HCT116 (cell line): ENCODE data around the gene CDCA4. TPM values are rescaled to one million over a fixed set of nuclear protein-coding genes. Genes with fewer than 3 reads are reported as not detected.

Experiments used
- ATAC-seq: fragments of 200-7000 bp; cut with Tn5 transposase; 2 replicates; pipeline ENCODE4 v1.9.1; 2020; ENCODE audit warnings: mild to moderate bottlenecking, moderate library complexity
- BruUV-seq: library from RNA; stranded (reverse); fragments of 400-500 nt; replicated peaks from 2 replicates; lab custom pipeline; 2021; lab: Mats Ljungman, UMichigan
- CTCF ChIA-PET: fragments of 300-600 bp; sonication (Branson Sonifier 250); formaldehyde crosslinking; loops from one replicate; lab custom pipeline; 2021; ENCODE audit warnings: antibody characterized with exemption; lab: Charles Lee
- POLR2A ChIA-PET: fragments of 300-600, 350-600 bp; sonication (Branson Sonifier 250); formaldehyde crosslinking; loops from one replicate; lab custom pipeline; 2021; ENCODE audit warnings: antibody characterized with exemption; lab: Charles Lee
- RAD21 ChIA-PET, 2 experiments: fragments of 300-600 bp; sonication (Branson Sonifier 250); formaldehyde crosslinking; loops; one replicate each; lab custom pipeline; 2023; ENCODE audit warnings: low total read pairs in 2 of 2; ENCODE audit not compliant: uncharacterized antibody in 2 of 2, unreplicated experiment in 2 of 2, low non-redundant PET in 1 of 2; lab: Charles Lee
- DNase-seq: peaks from one replicate; pipeline ENCODE4 v3.0.0-alpha.2; 2010; ENCODE audit warnings: low read depth, low spot score
- H2AFZ ChIP-seq: fragments of 200-600 bp; shearing (Covaris generic), sonication (generic); 2 replicates; pipeline ENCODE4 v1.6.1; 2017; ENCODE audit warnings: low read depth, mixed run types, mixed read lengths, antibody characterized with exemption, low read length; ENCODE audit not compliant: poor library complexity, severe bottlenecking
- H3K27ac ChIP-seq: 2 replicates; pipeline ENCODE4 v1.5.1; 2012; ENCODE audit warnings: low read depth, low read length
- H3K27me3 ChIP-seq: fragments of 200-600 bp; sonication (generic); 2 replicates; pipeline ENCODE4 v1.6.1; 2016; ENCODE audit warnings: mixed run types, low read length, mixed read lengths; ENCODE audit not compliant: insufficient read depth
- H3K36me3 ChIP-seq, 2 experiments: fragments of 200-500 bp in 1 of 2; fragments of 200-600 bp in 1 of 2; sonication (Bioruptor generic) in 1 of 2; sonication (generic) in 1 of 2; 2 replicates each; pipeline versions ENCODE4 v1.5.1 to v1.6.1; 2014 to 2016; ENCODE audit warnings: low read length in 2 of 2, inconsistent platforms in 1 of 2, mixed read lengths in 1 of 2, mixed run types in 1 of 2; ENCODE audit not compliant: insufficient read depth in 2 of 2, control insufficient read depth in 1 of 2
- H3K4me1 ChIP-seq, 2 experiments: fragments of 200-600 bp in 1 of 2; sonication (generic) in 1 of 2; 2 replicates each; pipeline versions ENCODE4 v1.5.1 to v1.6.1; 2012 to 2017; ENCODE audit warnings: low read length in 2 of 2, inconsistent platforms in 1 of 2, mild to moderate bottlenecking in 1 of 2, mixed read lengths in 1 of 2, mixed run types in 1 of 2, moderate library complexity in 1 of 2; ENCODE audit not compliant: insufficient read depth in 2 of 2, control insufficient read depth in 1 of 2
- H3K4me2 ChIP-seq: fragments of 200-600 bp; sonication (generic); 2 replicates; pipeline ENCODE4 v1.6.1; 2017; ENCODE audit warnings: mixed run types, low read length, mixed read lengths
- H3K4me3 ChIP-seq, 2 experiments: fragments of 200-600 bp in 1 of 2; sonication (generic) in 1 of 2; replicated peaks in 1 of 2; 2 replicates each; pipeline ENCODE4 v1.5.1; 2011 to 2016; ENCODE audit warnings: low read length in 2 of 2, control low read depth in 1 of 2, low read depth in 1 of 2, mild to moderate bottlenecking in 1 of 2, mixed read lengths in 1 of 2, mixed run types in 1 of 2
- H3K79me2 ChIP-seq: fragments of 200-600 bp; sonication (generic); 2 replicates; pipeline ENCODE4 v1.6.1; 2017; ENCODE audit warnings: mild to moderate bottlenecking, mixed run types, low read length, moderate library complexity, mixed read lengths; ENCODE audit not compliant: insufficient read depth
- H3K9ac ChIP-seq: fragments of 200-600 bp; sonication (generic); 2 replicates; pipeline ENCODE4 v1.6.1; 2016; ENCODE audit warnings: low read length, mixed read lengths
- H3K9me2 ChIP-seq: fragments of 200-600 bp; sonication (generic), shearing (Covaris generic); 2 replicates; pipeline ENCODE4 v1.6.1; 2017; ENCODE audit warnings: mixed run types, mild to moderate bottlenecking, moderate library complexity; ENCODE audit not compliant: insufficient read depth
- H3K9me3 ChIP-seq, 2 experiments: fragments of 200-500 bp in 1 of 2; fragments of 200-600 bp in 1 of 2; sonication (Bioruptor generic) in 1 of 2; sonication (generic) in 1 of 2; 2 replicates each; pipeline ENCODE4 v1.6.1; 2014 to 2017; ENCODE audit warnings: low read length in 2 of 2, mixed read lengths in 2 of 2, inconsistent platforms in 1 of 2, low read depth in 1 of 2, mild to moderate bottlenecking in 1 of 2, mixed run types in 1 of 2, moderate library complexity in 1 of 2; ENCODE audit not compliant: control insufficient read depth in 1 of 2, insufficient read depth in 1 of 2
- H4K20me1 ChIP-seq: fragments of 200-600 bp; sonication (generic), shearing (Covaris generic); 2 replicates; pipeline ENCODE4 v1.6.1; 2017; ENCODE audit warnings: mixed run types, mild to moderate bottlenecking, moderate library complexity; ENCODE audit not compliant: insufficient read depth
- CBX3 ChIP-seq: IDR thresholded peaks from 2 replicates; pipeline ENCODE4 v1.6.1; 2012; ENCODE audit warnings: low read depth
- CEBPB ChIP-seq: IDR thresholded peaks from 2 replicates; pipeline ENCODE4 v1.6.1; 2012; ENCODE audit warnings: low read depth
- EGR1 ChIP-seq: IDR thresholded peaks from 2 replicates; pipeline ENCODE4 v1.6.1; 2012; ENCODE audit warnings: low read depth
- ELF1 ChIP-seq: IDR thresholded peaks from 2 replicates; pipeline ENCODE4 v1.6.1; 2012; ENCODE audit warnings: low read depth, borderline replicate concordance
- EZH2 ChIP-seq: fragments of 200-600 bp; sonication (generic); IDR thresholded peaks from 2 replicates; pipeline ENCODE4 v1.6.1; 2017; ENCODE audit warnings: antibody characterized with exemption, mixed run types
- FOSL1 ChIP-seq: IDR thresholded peaks from 2 replicates; pipeline ENCODE4 v1.6.1; 2012; ENCODE audit warnings: low read depth
- POLR2A ChIP-seq: IDR thresholded peaks from 2 replicates; pipeline ENCODE4 v1.7.0; 2011; ENCODE audit warnings: borderline replicate concordance; ENCODE audit not compliant: insufficient read depth, insufficient read length; ENCODE audit errors: extremely low read depth
- SIN3A ChIP-seq: IDR thresholded peaks from 2 replicates; pipeline ENCODE4 v1.6.1; 2012; ENCODE audit warnings: low read depth
- intact Hi-C: fragments of 100-400 bp; cut with micrococcal nuclease; formaldehyde crosslinking; loops from 2 replicates; pipeline ENCODE4 v1.10.0; 2022
- total RNA-seq: library from RNA; stranded (reverse); gene quantifications from one replicate; pipeline ENCODE4 v1.2.1, GENCODE V29; 2021; ENCODE audit not compliant: unreplicated experiment
- TF ChIP-seq, protein P1 (sequence below): IDR thresholded peaks from 2 replicates; pipeline ENCODE4 v1.6.1; 2011; ENCODE audit warnings: mild to moderate bottlenecking, low read length, moderate library complexity; ENCODE audit not compliant: insufficient replicate concordance; ENCODE audit errors: extremely low read depth
- TF ChIP-seq, protein P2 (sequence below), 3 experiments: fragments of 200-600 bp in 1 of 3; sonication (generic) in 1 of 3; IDR thresholded peaks in 2 of 3; conservative IDR thresholded peaks in 1 of 3; 2 replicates each; pipeline ENCODE4 v1.5.1; 2012 to 2017; ENCODE audit warnings: low read depth in 2 of 3, low read length in 2 of 3, antibody characterized with exemption in 1 of 3, borderline replicate concordance in 1 of 3, control low read depth in 1 of 3, mild to moderate bottlenecking in 1 of 3, mixed read lengths in 1 of 3, mixed run types in 1 of 3, moderate library complexity in 1 of 3; ENCODE audit not compliant: insufficient read depth in 1 of 3
- TF ChIP-seq, protein P3 (sequence below): IDR thresholded peaks from 2 replicates; pipeline ENCODE4 v1.6.1; 2012

Gene CDCA4
- total RNA-seq, 1 experiment from 2014 or later = 62.4 TPM

DNA sequence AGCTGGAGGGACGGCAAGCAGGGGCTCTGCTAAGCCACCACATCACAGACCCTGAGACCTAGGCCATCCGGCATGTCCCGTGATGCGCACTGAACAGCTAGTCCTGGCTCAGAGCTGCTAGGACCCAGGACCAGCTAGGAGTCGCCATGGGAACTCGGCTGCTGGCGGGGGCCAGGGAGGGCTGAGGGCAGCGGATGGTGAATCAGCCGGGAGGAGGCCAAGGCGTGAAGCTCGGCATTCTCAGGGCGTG is 47.8 kb downstream of the CDCA4 start:
- CTCF ChIA-PET = interaction anchor here (0.8 to 5.3 kb wide), 12 partner anchors 12 to 508 kb away, joined by 3 to 56 read pairs (median 4); partner anchors contain the start of genes BRF1, CDCA4 and CLBA1
- H2AFZ ChIP-seq = no peak overlapping the region
- peak overlapping the region; percentile 80 for H3K9ac ChIP-seq
- H3K36me3 ChIP-seq = no peaks in the 10 kb centered on the region
- intact Hi-C loops = loop anchor here (2.0 to 10.0 kb wide), 4 partner anchors 48 to 192 kb away; partner anchors contain the start of genes CDCA4 and JAG2
- POLR2A ChIA-PET = interaction anchor here (0.6 to 2.5 kb wide), 12 partner anchors 10 to 220 kb away, joined by 3 to 10 read pairs (median 5); partner anchors contain the start of genes CDCA4, CLBA1 and SIVA1
- H3K4me3 ChIP-seq = peak overlapping the region; percentile 31 to 41
- RAD21 ChIA-PET = interaction anchor here (0.6 to 0.7 kb wide), 3 partner anchors 40 to 77 kb away, joined by 3 to 8 read pairs (median 3); no protein-coding TSS in a partner anchor
- no peaks in the 10 kb centered on the region for H3K27me3 ChIP-seq
- TF ChIP-seq POLR2A = no peak
- no peak for TF ChIP-seq FOSL1
- no peak for TF ChIP-seq CBX3
- no peak for TF ChIP-seq SIN3A
- TF ChIP-seq, protein P1, sequence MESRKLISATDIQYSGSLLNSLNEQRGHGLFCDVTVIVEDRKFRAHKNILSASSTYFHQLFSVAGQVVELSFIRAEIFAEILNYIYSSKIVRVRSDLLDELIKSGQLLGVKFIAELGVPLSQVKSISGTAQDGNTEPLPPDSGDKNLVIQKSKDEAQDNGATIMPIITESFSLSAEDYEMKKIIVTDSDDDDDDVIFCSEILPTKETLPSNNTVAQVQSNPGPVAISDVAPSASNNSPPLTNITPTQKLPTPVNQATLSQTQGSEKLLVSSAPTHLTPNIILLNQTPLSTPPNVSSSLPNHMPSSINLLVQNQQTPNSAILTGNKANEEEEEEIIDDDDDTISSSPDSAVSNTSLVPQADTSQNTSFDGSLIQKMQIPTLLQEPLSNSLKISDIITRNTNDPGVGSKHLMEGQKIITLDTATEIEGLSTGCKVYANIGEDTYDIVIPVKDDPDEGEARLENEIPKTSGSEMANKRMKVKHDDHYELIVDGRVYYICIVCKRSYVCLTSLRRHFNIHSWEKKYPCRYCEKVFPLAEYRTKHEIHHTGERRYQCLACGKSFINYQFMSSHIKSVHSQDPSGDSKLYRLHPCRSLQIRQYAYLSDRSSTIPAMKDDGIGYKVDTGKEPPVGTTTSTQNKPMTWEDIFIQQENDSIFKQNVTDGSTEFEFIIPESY = no peak
- no peak for TF ChIP-seq EGR1
- TF ChIP-seq CEBPB = no peak
- no peak for TF ChIP-seq EZH2
- TF ChIP-seq, protein P2, sequence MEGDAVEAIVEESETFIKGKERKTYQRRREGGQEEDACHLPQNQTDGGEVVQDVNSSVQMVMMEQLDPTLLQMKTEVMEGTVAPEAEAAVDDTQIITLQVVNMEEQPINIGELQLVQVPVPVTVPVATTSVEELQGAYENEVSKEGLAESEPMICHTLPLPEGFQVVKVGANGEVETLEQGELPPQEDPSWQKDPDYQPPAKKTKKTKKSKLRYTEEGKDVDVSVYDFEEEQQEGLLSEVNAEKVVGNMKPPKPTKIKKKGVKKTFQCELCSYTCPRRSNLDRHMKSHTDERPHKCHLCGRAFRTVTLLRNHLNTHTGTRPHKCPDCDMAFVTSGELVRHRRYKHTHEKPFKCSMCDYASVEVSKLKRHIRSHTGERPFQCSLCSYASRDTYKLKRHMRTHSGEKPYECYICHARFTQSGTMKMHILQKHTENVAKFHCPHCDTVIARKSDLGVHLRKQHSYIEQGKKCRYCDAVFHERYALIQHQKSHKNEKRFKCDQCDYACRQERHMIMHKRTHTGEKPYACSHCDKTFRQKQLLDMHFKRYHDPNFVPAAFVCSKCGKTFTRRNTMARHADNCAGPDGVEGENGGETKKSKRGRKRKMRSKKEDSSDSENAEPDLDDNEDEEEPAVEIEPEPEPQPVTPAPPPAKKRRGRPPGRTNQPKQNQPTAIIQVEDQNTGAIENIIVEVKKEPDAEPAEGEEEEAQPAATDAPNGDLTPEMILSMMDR (IDR thresholded peaks at IDR 0.05 in 2 of 3, conservative IDR thresholded peaks at IDR 0.05 in 1 of 3; ENCODE audit: borderline replicate concordance in 1 of 3, insufficient read depth in 1 of 3, low read depth in 2 of 3, low read length in 2 of 3) = no peak
- no peak for TF ChIP-seq ELF1
- TF ChIP-seq, protein P3, sequence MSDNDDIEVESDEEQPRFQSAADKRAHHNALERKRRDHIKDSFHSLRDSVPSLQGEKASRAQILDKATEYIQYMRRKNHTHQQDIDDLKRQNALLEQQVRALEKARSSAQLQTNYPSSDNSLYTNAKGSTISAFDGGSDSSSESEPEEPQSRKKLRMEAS = no peak
- H3K4me2 ChIP-seq = peak overlapping the region; percentile 90
- no peaks in the 10 kb centered on the region for H4K20me1 ChIP-seq
- DNase-seq (no peak), ATAC-seq (no peak)
- H3K9me2 ChIP-seq = no peaks in the 10 kb centered on the region
- peaks cover 77 to 98% of the 10 kb centered on the region in 2 experiments for H3K4me1 ChIP-seq
- peak overlapping the region; percentile 98 for H3K27ac ChIP-seq
- BruUV-seq = no TSS peak
- H3K79me2 ChIP-seq = peaks cover 4% of the 10 kb centered on the region; the same call in 1 of the 2 replicates
- H3K9me3 ChIP-seq = no peaks in the 10 kb centered on the region
